SW480 (cell line): Measurements from ENCODE around the gene MTERF4.

Source experiments
- DNase-seq: peaks from one replicate; pipeline ENCODE4 v3.0.0-alpha.2; 2016; ENCODE audit warnings: low spot score

The MTERF4 gene, protein sequence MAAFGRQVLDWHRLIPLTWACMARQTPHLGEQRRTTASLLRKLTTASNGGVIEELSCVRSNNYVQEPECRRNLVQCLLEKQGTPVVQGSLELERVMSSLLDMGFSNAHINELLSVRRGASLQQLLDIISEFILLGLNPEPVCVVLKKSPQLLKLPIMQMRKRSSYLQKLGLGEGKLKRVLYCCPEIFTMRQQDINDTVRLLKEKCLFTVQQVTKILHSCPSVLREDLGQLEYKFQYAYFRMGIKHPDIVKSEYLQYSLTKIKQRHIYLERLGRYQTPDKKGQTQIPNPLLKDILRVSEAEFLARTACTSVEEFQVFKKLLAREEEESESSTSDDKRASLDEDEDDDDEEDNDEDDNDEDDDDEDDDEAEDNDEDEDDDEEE

DNA sequence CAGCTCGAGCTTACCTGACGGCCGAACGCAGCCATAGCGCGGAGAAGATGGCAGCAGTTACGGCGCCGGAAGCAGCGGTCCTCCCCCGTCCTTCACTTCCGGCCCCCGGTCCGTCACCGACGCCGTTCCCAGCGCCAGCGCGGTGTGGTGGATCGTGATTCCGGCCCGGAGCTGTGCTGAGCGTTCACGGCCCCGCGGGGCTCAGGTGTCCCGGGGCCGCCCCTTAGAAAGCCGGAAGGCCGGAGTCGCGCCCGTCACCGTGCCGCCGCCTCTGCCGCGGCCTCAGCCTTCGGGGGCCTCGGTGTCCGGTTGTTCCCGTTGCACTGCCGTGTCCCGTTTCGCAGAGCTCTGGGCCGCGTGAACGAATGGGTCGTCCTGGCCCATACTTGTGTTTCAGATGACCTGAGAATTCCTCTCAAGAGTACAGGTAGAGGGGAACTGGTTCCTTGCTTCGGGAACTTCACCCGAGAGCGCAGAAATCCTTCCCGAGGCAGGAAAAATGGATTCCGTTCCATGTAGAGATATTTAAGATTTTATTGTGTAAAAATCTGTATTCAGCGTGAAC lies at the start of gene MTERF4:
Gene MTERF4 (minus strand): TSS at position 49 of the 565 bp plus-strand sequence. CDS start 14 bp downstream, at position 35.
- peak; percentile 82 for DNase-seq

DNA sequence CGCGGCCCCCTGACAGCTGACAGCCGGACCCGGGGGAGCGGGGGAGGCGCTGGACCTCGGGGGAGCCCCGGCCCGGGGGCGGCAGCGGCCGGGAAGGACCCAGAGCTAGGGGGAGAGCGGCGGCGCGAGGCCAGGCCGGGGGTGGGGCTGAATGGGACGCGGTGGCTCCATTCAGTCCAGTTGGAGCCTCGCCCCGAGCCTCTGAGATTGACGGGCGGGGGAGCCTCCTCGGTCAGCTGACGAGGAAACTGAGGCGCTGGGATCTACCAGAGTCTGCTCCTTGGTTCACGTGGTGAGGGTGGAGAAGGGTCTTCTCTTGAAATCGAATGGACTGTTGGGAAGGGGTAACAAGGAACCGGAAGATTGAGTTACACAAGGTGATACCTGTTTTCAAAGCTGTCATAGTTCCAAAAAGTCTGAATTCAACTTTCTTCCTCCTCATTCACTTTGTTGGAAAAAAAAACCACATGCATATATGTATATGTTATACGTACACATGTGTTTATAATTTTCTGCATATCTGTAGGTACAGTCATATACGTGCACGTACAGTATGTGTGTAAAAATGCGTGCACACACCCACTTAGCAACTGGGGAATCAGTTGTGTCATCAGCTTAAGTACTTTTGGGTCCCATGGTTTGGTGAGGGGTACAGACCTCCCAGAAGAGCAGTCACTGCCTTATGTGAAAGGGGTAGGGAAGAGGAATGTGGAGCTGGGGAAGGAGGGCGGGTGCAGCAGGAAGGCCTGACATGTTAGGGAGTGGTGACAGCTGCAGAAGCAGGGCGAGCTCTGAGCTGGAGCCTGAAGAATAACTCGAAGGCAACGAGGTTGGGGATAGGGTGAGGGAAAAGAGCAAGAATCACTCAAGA lies 48.8 kb upstream of the MTERF4 start:
- DNase-seq: no peak

DNA sequence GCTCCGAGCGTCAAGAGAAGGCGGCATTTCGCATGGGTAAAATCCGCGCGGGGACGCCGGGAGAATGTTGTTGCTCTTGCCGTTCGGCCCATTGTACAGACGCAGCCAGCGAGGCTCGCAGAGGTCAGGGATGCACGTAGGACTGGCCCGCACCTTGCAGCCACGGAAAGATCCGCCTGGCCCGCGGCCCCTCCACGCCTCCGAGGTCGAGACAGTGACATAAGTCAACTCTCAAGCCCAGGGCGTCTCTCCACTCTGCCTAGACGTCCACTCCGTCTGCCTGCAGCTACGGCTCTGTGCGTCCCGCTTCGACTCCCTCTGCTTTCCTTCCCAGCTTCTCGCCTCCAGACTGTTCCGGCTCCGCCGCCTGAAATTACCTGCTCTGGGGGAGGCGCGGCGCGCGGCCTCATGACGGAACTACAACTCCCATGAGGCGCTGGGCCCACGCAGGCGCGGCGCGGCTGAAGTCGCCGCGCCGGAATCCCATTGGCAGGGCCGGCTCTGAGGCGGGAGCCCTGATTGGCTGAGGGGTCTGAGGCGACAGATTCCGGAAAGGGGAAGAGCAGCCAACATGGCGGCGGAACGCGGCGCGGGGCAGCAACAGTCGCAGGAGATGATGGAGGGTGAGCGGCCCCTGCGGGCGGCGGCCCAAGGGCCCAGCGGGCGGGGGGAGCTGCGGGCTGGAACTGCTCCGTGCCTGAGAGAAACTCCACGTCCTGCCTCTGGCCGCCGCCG lies 48.0 kb upstream of the MTERF4 start, which contains the start of gene PPP1R7:
Gene PPP1R7 (plus strand): TSS at position 543 of the 735 bp plus-strand sequence. CDS start 29 bp downstream, at position 572.
- peak; percentile 91 for DNase-seq

DNA sequence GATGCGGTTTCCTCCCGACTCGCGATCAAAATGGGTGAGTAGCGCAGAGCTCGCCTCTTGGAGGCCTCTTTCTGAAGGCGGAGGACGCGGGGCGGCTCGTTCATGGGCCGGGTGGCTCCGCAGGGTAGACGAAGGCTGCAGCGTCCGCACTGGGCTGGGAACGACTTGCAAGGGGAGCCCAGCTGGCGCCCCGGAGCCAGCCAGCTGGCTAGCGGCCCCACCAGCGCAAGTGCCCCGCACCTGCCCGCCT lies 47.5 kb upstream of the MTERF4 start:
- no peak for DNase-seq

DNA sequence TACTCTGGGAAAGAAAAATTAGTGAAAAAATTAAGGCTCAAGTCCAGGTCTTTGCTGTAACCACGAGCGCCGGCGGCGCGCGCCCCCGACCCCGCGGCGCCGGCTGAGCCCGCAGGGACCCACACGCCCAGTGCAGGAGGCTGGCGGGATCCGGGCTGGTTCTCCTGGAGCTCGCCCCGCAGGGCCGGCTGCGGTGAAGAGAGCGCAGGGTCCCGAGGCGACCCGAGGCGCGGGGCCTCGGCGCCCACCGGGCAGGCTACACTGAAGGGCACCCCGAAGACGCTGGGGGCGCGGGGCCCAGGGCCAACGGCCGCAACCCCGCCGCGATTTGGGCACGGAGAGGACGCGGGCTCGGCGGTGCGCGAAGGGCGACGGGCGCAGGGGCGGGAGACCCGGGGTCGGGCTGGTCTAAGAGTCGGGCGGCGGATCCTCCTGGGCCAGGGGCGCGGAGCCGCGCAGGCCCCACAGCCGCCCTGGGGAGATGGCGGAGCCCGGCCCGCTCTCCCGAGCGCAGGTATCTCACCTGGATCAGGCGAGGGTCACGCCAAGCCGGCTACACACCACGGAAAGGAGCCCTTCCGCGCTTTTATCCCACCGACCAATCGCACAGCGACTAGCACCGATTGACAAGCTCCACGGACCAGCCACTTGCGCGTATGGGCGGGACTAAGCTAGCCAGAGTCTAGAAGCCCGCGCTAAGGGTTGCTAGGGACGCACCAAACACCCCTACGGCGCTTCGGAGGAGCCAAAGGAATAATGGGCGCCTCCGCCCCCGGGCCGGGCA lies 47.0 kb upstream of the MTERF4 start, which contains the start of gene PASK:
Gene PASK (minus strand): TSS at position 582 of the 784 bp plus-strand sequence. CDS start 6,440 bp downstream, outside the sequence.
- DNase-seq: peak; percentile 96

DNA sequence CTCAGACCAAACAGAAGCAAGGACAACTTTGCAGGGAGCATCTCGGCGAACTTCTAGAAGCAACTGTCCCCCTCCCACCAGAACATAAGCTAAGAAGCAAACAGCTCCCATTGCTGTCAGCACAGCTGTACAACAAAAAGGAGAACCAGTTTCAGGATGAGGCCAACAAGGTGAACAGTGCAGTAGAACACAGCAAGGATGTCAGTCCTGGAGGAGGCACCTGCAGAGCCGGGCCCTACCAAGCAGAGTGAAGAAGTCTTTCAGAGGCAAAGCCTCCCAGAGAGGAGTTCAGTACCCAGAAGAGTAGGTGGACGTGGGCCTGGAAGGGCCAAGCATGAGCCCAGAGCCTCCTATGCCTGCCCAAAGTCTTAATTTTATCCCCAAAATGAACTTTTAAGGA lies 46.2 kb upstream of the MTERF4 start:
- no peak for DNase-seq

DNA sequence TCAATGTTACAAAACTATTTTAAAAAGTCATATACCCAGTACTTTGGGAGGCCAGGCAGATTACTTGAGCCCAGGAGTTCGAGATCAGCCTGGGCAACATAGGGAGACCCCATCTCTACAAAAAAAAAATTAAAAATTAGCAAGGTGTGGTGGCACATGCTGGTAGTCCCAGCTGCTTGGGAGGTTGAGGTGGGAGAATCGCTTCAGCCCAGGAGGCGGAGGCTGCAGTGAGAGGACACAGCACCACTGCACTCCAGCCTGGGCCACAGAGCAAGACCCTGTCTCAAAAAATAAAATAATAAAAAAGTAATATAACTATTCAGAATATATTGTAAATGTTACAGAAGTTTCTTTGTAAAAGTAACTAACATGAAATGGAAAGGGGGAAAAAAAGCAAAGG lies 45.2 kb upstream of the MTERF4 start:
- no peak for DNase-seq

DNA sequence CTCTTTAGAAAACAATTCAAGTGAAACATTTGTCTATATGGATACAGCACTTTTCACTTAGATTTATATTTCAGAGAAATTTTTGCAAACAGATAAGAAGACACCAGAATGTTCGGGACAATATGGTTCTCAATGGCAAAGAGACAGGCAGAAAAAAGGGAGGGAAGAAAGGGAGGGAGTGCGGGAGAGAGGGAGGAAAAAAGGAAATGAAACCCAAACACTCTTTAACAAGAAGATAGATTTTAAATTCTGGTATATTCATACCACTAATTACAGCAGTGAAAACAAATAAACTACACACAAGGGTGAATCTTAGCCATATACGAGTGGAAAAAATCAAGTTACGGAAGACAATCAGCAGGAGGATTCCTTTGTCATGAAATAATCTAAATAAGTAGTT lies 44.2 kb upstream of the MTERF4 start:
- no peak for DNase-seq

DNA sequence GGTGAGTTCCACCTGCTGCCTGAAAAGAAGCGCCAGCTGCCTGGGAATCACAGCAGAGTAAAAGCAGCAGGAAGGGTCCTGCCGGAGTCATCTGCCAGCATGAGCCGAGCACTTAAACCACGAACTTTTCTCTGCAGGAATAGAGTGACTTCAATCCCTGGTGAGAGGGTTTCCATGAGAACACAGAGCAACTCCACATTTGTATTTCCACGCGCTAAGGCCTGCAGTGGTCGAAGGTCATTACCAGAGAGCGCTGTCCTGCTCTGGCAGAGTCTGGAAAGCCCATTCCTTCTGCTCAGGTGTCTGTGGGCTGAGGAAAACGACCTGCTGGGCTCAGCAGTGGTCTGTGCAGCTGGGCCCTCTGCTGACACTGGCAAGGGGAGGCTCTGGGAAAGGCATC lies 40.5 kb upstream of the MTERF4 start:
- no peak for DNase-seq

DNA sequence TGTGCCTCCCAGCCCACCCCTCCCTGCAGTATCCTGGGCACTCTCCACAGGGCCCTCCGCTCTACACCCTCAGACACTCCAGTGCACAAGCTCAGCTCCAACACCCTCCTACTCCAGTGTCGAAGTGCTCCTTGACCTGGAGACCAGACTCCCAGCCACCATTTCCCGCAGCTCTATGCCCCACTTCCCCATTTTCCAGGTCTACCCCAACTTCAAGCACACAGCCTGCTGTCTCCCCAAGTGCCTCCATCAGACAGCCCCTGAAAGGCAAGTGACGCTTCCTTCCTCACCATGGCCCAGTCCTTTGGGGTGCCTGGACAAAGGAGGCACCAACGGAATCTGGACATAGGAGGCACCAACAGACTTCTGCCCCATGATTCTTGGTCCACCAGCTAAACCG lies 40.0 kb upstream of the MTERF4 start:
- no peak for DNase-seq

DNA sequence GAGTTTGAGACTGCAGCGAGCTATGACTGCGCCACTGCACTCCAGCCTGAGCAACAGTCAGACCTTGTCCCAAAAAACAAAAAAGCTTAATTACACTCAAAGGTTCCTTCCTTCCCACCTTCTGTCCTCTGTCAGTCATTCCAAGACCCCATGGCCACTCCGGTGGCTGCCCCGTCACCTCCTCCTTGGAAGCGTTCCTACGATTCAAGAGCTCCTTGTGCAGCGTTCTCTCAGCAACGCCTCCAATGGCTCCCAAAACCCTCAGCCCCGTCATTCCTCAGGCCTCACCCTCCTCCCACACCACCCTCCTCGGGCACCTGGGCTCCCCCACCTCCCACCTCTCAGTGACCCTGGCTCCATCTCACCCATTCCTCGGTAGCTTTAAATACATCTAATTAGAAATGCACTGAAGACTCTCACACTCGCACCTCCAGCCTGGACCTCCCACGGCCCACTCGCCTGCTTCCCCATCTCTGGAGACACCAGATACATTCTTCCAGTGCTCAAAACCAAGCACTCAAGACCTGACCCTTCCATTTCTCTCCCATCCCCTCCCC lies 39.2 kb upstream of the MTERF4 start:
- DNase-seq: no peak

DNA sequence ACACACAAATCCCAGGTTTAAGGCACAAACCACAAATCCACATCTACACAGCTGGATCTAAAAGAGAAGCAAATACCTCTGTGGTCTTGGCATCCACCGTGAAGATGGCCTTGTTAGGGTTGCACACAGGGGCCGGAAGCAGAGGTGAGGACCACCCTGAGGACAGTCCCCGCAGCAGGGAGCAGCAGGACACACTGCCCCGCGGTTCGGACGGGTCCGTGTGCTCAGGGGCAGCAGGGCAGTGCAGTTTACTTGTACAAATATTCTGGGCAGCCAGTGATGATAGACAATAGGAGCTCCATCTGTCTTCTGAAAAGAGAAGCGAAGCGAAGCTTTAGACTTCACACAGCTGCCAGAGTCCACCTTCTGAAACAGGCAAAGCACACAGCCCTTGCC lies 38.4 kb upstream of the MTERF4 start:
- no peak for DNase-seq

DNA sequence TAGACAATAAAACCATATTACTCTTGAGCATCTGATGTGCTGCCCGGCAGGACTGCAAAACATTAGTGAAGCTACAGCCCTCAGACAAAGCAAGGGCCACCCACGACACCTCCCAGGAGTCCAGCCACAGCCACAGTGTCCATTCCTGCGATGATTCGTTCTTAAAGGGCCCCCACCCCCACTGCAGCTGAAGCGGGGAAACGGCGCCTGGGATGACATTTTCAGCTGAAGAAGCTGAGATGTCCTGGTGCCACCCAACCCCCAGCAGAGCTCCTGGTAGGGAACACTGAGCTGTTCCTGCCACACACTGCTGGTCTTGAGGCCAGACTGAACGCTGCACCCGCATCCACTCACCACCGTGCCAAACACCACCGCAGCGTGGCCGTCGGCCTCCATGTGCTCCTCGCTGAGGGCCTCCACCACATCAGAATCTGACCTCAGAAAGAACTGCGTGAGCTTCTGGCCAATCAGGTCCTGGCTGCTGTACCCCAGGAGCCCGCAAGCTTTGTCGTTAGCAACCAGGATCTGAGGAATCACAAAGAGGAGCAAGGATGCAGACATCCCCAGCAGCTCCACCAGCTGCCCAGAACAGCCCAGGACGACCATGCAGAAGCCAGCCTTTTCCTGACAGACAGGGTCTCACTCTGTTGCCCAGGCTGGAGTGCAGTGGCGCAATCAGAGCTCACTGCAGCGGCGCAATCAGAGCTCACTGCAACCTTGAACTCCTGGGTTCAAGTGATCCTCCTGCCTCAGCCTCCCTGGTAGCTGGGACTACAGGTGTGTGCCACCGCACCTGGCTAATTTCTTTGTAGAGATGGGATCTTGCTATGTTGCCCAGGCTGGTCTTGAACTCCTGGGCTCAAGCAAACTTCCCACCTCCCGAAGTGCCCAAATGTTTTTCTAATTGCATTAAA lies 37.7 kb upstream of the MTERF4 start:
- DNase-seq: no peak

DNA sequence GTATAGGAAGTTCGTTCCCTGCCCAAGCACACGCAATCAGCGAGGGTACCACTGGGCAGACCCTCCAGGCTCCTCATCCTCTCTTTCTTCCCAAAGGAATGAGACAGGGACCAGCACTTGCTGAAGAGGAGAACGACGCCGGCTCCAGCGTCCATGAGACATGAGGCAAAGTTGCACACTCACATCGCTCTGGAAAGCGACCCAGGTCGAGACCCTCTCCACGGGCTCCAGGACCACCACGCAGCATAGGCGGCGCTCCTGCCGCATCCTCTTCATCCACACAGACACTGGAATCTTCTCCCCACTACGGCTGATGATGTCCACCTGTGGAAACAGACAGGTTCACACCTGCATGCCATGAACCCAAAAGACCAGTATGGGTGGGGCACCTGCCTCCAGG lies 36.4 kb upstream of the MTERF4 start:
- DNase-seq: no peak

DNA sequence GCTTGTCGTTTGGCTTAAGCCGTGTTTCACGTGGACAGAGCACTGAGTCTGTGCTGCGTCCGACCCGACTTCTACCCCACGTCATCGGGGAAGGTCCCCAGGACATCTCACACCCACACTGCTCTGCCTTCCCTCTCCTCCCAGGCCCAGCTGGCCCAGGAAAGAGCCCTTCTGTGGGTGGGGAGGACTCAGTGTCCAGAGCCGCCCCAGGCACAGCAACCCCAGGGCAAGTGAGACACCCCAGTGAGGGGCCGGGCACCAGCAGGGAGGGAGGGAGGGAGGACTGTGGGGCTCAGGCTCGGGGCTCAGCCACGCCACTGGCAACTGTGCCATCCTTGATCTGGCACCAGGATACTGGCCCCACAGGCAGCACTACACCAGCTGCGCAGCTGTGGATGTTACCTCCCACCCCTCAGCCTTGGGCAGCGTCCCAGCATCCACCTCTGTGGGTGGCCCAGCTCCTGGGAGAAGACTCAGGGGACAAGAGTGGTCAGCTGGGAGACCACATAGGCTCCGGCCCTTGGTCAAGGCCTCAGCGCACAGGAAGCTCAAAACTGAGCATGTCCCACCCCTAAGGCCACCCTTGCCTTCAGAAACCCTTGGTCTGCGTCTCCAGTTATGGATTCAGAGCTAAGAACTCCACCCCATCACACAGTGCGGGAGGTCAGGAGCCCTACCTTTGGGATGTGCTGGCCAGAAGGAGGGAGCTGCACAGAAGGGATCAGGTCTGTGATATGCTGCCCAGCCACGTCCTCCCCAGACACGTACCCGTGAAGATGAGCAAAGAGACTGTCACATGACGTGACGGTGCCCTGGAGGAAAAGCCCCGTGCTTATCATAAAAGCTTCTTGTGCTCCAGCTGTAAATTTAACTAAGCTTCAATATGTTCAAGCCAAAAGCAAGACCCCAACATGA lies 35.4 kb upstream of the MTERF4 start:
- no peak for DNase-seq

DNA sequence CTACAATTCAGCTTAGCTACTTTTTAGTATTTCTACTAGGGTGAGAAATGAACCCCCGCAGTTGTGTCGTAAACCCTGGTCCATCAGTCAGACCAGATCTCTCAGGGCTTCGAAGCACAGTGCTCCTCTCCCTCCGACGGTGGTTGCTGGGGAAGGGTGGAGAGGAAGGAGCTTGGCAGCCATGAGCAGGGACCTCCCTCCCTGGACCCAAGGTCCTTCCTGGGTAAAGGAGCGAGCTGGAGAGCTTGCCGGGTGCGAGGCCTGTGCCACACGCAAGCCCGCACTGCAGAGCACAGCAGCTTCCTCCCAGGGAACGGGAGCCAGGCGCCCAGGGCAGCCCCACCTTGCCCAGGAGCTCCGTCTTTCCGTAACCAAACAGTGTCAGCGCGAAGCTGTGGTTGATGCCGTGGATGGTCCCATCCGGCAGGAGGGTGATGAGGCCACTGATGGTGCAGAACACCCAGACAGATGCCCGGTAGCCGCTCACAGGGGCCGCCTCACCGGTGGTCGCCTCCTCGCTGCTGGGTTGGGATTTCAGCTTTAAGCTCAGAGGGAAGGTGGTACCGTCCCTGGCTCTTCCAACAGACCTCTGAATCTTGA lies 34.7 kb upstream of the MTERF4 start:
- no peak for DNase-seq

DNA sequence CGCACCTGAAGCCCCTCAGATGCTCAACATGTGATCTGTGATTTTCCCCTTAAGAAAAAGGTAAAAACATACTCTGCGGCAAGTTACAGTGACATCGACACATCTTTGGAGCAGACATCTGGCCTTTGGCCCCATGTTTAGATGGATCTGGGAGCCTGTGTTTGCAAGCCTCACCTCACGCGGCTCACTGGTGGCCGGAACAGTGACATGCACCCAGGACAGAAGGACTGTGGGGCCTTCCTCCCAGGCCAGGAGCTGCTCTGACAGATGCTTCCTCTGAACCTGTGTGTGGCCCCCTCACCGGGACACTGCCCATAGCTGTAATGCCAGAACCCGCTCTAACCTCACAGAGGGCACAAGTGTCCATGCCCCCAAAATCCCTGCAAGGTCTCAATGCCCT lies 34.1 kb upstream of the MTERF4 start:
- DNase-seq: no peak

DNA sequence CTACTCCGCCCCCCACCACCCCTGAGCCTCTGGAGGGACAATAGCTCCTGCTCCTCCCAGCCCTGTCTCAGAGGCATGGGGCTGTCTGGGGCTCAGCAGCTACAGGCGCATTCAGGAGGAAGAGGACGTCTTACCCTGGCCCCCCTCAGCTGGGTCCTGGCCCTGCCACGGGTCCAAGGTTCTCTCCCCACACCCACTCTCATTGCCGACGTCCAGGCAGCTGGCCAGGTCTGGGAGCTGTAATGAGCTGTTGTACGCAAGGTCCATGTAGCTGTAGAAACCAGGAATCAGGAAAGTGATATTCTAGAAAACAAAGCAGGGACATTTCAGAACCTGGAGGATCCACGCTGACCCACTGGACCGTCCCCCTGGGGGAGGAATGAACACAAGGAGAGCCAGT lies 33.6 kb upstream of the MTERF4 start:
- no peak for DNase-seq

DNA sequence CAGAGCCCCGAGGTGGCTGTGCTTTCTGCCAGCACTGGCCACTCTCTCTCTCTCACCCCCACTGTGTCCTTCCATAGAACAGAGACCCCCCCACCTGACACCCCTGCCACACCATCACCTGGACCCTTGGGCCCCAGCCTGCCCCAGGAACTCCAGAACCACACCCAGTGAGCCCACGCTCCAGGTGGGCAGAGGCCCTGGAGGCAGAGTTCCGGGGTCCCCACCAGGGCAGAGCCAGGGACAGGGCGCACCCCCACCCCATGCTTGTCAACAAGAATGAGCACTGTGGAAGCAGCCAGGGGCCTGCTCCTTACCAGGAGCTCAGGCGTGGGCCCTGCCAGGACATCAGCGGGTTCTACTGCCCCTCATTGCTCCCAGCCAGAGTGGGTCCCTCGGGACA lies 32.6 kb upstream of the MTERF4 start:
- no peak for DNase-seq
